ENCODE data around the gene CCDC181. TPM values are rescaled to one million over a fixed set of nuclear protein-coding genes. Genes with fewer than 3 reads are reported as not detected.

Gene CCDC181
- total and polyA plus RNA-seq, 2 of the 8 experiments (the other 6 are each of a cell fraction or from before 2014, with no cell fraction given): 1.2 to 3.7 TPM

- TF ChIP-seq ATF2 (IDR thresholded peaks at IDR 0.05; ENCODE audit: low read length) (no peak), POLR2A (IDR thresholded peaks at IDR 0.05; ENCODE audit: control extremely low read depth in 1 of 2, low read depth in 2 of 2, low read length in 2 of 2) (no peak), USF2 (IDR thresholded peaks at IDR 0.05; ENCODE audit: low read length) (no peak), SAP30 (IDR thresholded peaks at IDR 0.05; ENCODE audit: insufficient read depth, insufficient replicate concordance, low read length) (peak; percentile 35), GTF2F1 (IDR thresholded peaks at IDR 0.05; ENCODE audit: borderline replicate concordance, low read depth, low read length) (no peak), YY1 (IDR thresholded peaks at IDR 0.05; ENCODE audit: low read depth, low read length) (peak; percentile 44; the same call in 1 of the 2 replicates), CHD7 (IDR thresholded peaks at IDR 0.05; ENCODE audit: insufficient replicate concordance, low read length) (no peak), SRF (IDR thresholded peaks at IDR 0.05; ENCODE audit: low read depth, low read length) (no peak)
Observed at GRCh38 chr1:169427081-169427641, at the start of gene CCDC181 (continued).
